Prostate gland (tissue), 2 donors: ENCODE data around the gene DNAJB8. TPM values are rescaled to one million over a fixed set of nuclear protein-coding genes. Genes with fewer than 3 reads are reported as not detected.

Experiments
- DNase-seq: peaks from one replicate; pipeline ENCODE4 v3.0.0-alpha.2; 2019; ENCODE audit warnings: low spot score
- H3K27ac ChIP-seq, 2 donors: fragments of 200-600 bp; sonication (generic); 2 replicates each; pipeline ENCODE4 v1.5.1; 2017 to 2019
- H3K27me3 ChIP-seq: fragments of 200-600 bp; sonication (generic); replicated peaks from 2 replicates; pipeline ENCODE4 v1.5.1; 2019; ENCODE audit not compliant: insufficient read depth
- H3K36me3 ChIP-seq, 2 donors: fragments of 200-600 bp; sonication (generic); 1 replicate in 1 of 2; 2 replicates in 1 of 2; pipeline versions ENCODE4 v1.5.1 to v1.8.1; 2017 to 2019
- H3K4me1 ChIP-seq: fragments of 200-600 bp; sonication (generic); replicated peaks from 2 replicates; pipeline ENCODE4 v1.5.1; 2019
- H3K4me3 ChIP-seq, 2 donors: fragments of 200-600 bp; sonication (generic); 2 replicates each; pipeline ENCODE4 v1.5.1; 2017 to 2019
- H3K9me3 ChIP-seq: fragments of 200-600 bp; sonication (generic); 2 replicates; pipeline ENCODE4 v1.5.1; 2017
- CTCF ChIP-seq, 4 experiments: fragments of 200-600 bp in 2 of 4; fragments of 450-650 bp in 2 of 4; sonication (generic) in 2 of 4; IDR thresholded peaks; 1 replicate in 3 of 4; 2 replicates in 1 of 4; pipeline ENCODE4 v1.5.1; 2016 to 2019; ENCODE audit warnings: antibody characterized with exemption in 4 of 4, mild to moderate bottlenecking in 2 of 4, moderate library complexity in 2 of 4
- POLR2A ChIP-seq: fragments of 450-650 bp; IDR thresholded peaks from one replicate; pipeline ENCODE4 v1.6.1; 2016; ENCODE audit warnings: antibody characterized with exemption, mild to moderate bottlenecking
- POLR2AphosphoS5 ChIP-seq: sonication (generic); formaldehyde crosslinking; IDR thresholded peaks from one replicate; pipeline ENCODE4 v1.6.1; 2017; ENCODE audit warnings: antibody characterized with exemption
- WGBS: methylation state at CpG from one replicate; pipeline ENCODE4 v1.1.5; 2018; 5-methylcytosine and 5-hydroxymethylcytosine counted together
- intact Hi-C: fragments of 100-400 bp; cut with DNase I; formaldehyde crosslinking; loops from one replicate; pipeline ENCODE4 v1.14.2; 2022
- total RNA-seq, 2 donors: library from RNA; depleted of rRNA; stranded (reverse); fragments of >200 nt; gene quantifications; one replicate each; pipeline ENCODE4 v1.1.0, GENCODE V29; 2016

The DNAJB8 gene
- total RNA-seq, 2 donors from 2014 or later = 3.2 TPM; not detected in 1

GRCh38 chr3:128502712-128503111 is 36.0 kb upstream of the DNAJB8 start:
- Histone ChIP-seq H3K9me3 (no peaks in the 10 kb centered on the region), H3K27ac (no peak overlapping the region), H3K36me3 (no peaks in the 10 kb centered on the region), H3K4me3 (no peak overlapping the region), H3K27me3 (no peaks in the 10 kb centered on the region), H3K4me1 (no peaks in the 10 kb centered on the region)
- 92% methylated on average over 5 of the region's 5 CpGs for WGBS
- DNase-seq = no peak
- intact Hi-C loops = loop anchor here (5.0 kb wide), 1 partner anchor 405 kb away; no protein-coding TSS in a partner anchor
- TF ChIP-seq POLR2AphosphoS5 (no peak), CTCF (IDR thresholded peaks at IDR 0.05) (no peak), POLR2A (no peak)

GRCh38 chr3:128501431-128501830 is 34.7 kb upstream of the DNAJB8 start:
- no peak overlapping the region for H3K4me3 ChIP-seq
- intact Hi-C loops = loop anchor here (5.0 kb wide), 1 partner anchor 404 kb away; no protein-coding TSS in a partner anchor
- H3K27me3 ChIP-seq = no peaks in the 10 kb centered on the region
- no peak overlapping the region for H3K27ac ChIP-seq
- no peaks in the 10 kb centered on the region for H3K36me3 ChIP-seq
- WGBS = 87% methylated on average over 3 of the region's 3 CpGs
- TF ChIP-seq POLR2A = no peak
- no peak for TF ChIP-seq POLR2AphosphoS5
- no peaks in the 10 kb centered on the region for H3K9me3 ChIP-seq
- no peaks in the 10 kb centered on the region for H3K4me1 ChIP-seq
- no peak for DNase-seq

- Histone ChIP-seq H3K9me3 (no peaks in the 10 kb centered on the region), H3K27me3 (no peaks in the 10 kb centered on the region), H3K27ac (no peak overlapping the region), H3K4me3 (no peak overlapping the region), H3K4me1 (no peaks in the 10 kb centered on the region), H3K36me3 (no peaks in the 10 kb centered on the region)
- DNase-seq = no peak
- TF ChIP-seq POLR2A = no peak
- no peak for TF ChIP-seq CTCF (IDR thresholded peaks at IDR 0.05)
- no peak for TF ChIP-seq POLR2AphosphoS5
- intact Hi-C loops = loop anchor here (5.0 kb wide), 1 partner anchor 403 kb away; no protein-coding TSS in a partner anchor
- 92% methylated on average over 4 of the region's 4 CpGs for WGBS
Measured at GRCh38 chr3:128500556-128500955, 33.9 kb upstream of the DNAJB8 start.

- Histone ChIP-seq H3K36me3 (no peaks in the 10 kb centered on the region), H3K27ac (no peak overlapping the region), H3K4me1 (no peaks in the 10 kb centered on the region), H3K4me3 (no peak overlapping the region), H3K27me3 (no peaks in the 10 kb centered on the region), H3K9me3 (no peaks in the 10 kb centered on the region)
- intact Hi-C loops = loop anchor here (2.0 to 5.0 kb wide), 5 partner anchors 73 to 422 kb away; no protein-coding TSS in a partner anchor
- TF ChIP-seq POLR2A = no peak
- TF ChIP-seq POLR2AphosphoS5 = no peak
- no peak for TF ChIP-seq CTCF (IDR thresholded peaks at IDR 0.05)
- DNase-seq = no peak
- WGBS = 91% methylated on average over 4 of the region's 4 CpGs
Measured at GRCh38 chr3:128499724-128500275, 33.1 kb upstream of the DNAJB8 start.

- Histone ChIP-seq H3K27ac (no peak overlapping the region), H3K9me3 (no peaks in the 10 kb centered on the region), H3K4me3 (no peak overlapping the region), H3K36me3 (no peaks in the 10 kb centered on the region), H3K27me3 (no peaks in the 10 kb centered on the region), H3K4me1 (no peaks in the 10 kb centered on the region)
- intact Hi-C loops = loop anchor here (2.0 to 5.0 kb wide), 4 partner anchors 72 to 422 kb away; no protein-coding TSS in a partner anchor
- 91% methylated on average over 15 of the region's 15 CpGs for WGBS
- DNase-seq = no peak
- TF ChIP-seq POLR2A = no peak
- TF ChIP-seq CTCF (IDR thresholded peaks at IDR 0.05) = no peak
- TF ChIP-seq POLR2AphosphoS5 = no peak
Measured at GRCh38 chr3:128498901-128499530, 32.3 kb upstream of the DNAJB8 start.
